ENCODE results near the gene CAMTA1.

CAMTA1 gene

DNA sequence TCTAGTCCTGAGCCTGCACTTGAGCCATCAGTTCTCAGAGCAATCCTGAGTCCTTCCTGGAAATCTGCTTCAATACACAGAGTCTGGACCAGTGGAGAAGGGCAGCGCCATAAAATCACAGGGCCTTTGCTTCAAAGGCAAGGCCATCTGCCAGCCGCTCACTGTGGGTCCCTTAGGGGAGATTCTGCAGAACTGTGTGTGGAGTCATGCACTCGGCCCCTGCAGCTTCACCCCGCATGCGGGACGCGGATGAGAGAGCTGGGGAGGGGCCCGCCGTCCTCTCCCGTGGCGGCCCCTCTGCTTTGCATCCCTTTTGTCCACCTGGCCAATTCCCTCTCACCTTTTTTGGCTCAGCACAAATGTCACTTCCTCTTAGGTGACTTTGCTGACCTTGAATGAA, 674.7 kb downstream of the CAMTA1 start:
- no peak for TF ChIP-seq ZNF274 (IDR thresholded peaks at IDR 0.05; ENCODE audit: low read depth, low read length)
- H3K4me3 ChIP-seq (ENCODE audit: low read length): no peak overlapping the region

DNA sequence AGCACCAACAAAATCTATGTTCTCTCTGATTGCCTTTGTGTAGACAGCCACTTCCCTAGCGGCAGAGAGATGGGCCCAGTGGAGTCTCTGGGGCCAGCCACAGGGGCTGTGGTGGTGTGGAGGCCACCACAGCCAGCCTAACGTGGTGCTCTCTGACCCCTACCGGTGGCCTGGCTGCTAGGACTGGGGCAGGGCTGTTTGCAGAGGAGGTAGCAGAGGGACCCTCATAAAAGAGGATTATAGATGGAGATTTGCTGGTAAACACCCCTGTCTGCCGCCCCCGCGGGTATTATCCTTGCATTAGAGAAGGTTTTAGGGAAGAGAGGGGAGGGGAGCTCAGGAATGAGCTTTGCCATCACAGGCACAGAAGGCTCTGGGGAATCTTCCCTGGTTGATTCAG, 675.6 kb downstream of the CAMTA1 start:
- no peak for TF ChIP-seq ZNF274 (IDR thresholded peaks at IDR 0.05; ENCODE audit: low read depth, low read length)
- H3K4me3 ChIP-seq (ENCODE audit: low read length): no peak overlapping the region

DNA sequence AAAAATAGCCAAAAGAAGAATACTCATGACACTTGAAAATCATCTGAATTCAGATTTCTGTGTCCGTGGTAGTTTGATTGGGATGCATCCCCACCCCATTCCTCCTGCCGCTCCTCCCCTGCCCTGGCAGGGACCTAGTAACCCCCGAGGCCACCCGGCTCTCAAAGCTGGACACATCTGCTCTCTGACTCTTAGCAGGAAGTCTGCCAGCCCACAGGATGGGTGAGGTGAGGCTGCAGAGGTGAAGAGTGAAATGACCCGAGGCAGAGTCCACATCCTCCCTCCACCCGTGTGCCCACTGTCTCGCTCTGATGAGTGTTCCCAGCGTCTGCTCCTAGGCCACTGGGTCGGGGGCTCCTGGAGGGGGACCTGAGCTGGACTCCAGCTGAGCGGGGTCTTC, 677.4 kb downstream of the CAMTA1 start:
- no peak overlapping the region for H3K4me3 ChIP-seq (ENCODE audit: low read length)
- TF ChIP-seq ZNF274 (IDR thresholded peaks at IDR 0.05; ENCODE audit: low read depth, low read length): no peak

DNA sequence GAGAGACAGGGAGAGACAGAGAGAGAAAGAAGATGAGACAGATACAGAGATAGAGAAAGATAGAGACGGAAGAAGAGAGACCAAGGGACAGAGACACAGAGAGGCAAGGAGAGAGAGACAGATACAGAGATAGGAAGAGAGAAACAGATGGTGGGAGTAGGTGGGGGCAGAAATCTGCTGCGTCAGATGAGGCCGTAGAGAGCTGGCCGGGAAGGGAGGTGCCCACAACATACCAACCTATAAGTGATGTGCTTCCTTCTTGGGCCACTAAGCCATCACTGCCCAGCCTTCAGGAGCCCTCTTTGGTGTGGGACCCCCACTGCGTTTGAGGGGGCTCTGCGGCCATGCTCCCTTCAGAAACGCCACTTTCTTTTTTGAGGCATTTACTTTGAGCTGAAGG, 678.3 kb downstream of the CAMTA1 start:
- no peak for TF ChIP-seq ZNF274 (IDR thresholded peaks at IDR 0.05; ENCODE audit: low read depth, low read length)
- H3K4me3 ChIP-seq (ENCODE audit: low read length): no peak overlapping the region

DNA sequence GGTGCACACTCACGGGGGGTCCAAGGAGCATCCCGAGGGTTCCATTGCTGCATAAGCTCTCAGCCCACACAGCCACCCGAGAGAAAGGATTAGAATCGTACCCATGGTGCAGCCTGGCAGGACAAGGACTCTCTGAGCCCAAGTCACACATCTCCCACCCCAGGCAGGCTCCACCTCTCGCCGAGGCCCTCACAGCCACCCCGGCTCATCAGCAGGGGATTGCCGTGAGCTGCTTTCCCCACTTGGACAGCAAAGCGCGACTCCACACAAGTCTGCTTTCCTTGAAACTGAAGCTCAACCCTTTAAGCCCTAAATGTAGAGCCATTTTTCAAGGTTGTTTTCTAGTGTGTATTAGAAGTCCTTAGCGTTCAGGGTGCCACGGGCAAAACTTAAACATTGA, 679.5 kb downstream of the CAMTA1 start:
- H3K4me3 ChIP-seq (ENCODE audit: low read length): no peak overlapping the region
- no peak for TF ChIP-seq ZNF274 (IDR thresholded peaks at IDR 0.05; ENCODE audit: low read depth, low read length)

DNA sequence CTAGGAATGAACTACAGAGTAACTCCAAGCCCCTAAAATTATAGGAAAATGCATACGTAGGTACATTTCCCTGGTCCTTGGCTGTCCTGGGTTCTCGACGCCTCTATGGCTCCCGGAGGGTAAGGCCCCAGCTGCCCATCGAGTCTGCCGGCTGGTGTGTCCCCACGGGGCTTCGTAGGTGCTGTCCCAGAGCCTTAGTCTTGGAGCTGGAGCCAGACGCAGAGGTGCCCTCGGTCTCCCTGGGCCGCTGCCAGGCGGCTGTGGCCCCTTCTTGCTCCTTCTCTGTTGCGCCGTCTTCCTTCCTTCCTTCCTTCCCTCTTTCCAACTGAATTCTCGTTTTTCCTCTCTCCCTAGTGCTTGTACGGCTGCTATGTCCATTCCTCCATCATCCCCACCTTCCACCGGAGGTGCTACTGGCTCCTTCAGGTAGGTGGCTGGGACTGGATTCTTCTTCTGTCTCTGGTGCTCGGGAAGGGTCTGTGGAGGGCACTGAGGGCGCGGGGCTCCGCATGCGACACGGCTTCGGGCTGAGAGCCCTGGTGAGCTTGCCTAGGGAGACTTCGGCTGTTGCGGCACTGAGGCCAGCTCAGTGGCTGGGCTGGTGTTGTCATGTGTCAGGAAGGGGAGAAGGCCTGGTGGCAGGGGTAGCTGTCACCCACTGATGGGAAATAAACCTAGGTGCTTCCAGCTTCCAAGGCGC, 682.4 kb downstream of the CAMTA1 start:
- no peak for TF ChIP-seq ZNF274 (IDR thresholded peaks at IDR 0.05; ENCODE audit: low read depth, low read length)
- H3K4me3 ChIP-seq (ENCODE audit: low read length): no peak overlapping the region

DNA sequence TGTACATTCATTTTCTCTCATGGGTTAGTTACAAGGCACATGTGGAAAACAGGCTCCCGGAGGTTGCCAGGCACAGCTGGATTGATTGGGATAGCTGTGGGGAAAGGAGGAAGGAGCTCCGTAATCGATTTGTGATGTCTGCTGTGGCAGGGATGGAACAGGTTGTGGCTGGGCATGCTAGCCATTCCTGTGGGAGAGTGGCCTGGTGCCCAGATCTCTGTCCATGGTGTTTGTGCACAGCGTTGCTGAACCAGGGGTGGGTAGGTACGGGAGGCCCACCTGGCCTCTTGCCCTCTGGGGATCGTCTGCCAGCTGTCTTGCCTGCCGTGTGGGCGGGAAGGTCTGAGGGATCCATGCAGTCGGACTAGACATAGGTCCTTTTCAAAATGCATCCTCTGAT, 683.0 kb downstream of the CAMTA1 start:
- no peak for TF ChIP-seq ZNF274 (IDR thresholded peaks at IDR 0.05; ENCODE audit: low read depth, low read length)
- no peak overlapping the region for H3K4me3 ChIP-seq (ENCODE audit: low read length)

DNA sequence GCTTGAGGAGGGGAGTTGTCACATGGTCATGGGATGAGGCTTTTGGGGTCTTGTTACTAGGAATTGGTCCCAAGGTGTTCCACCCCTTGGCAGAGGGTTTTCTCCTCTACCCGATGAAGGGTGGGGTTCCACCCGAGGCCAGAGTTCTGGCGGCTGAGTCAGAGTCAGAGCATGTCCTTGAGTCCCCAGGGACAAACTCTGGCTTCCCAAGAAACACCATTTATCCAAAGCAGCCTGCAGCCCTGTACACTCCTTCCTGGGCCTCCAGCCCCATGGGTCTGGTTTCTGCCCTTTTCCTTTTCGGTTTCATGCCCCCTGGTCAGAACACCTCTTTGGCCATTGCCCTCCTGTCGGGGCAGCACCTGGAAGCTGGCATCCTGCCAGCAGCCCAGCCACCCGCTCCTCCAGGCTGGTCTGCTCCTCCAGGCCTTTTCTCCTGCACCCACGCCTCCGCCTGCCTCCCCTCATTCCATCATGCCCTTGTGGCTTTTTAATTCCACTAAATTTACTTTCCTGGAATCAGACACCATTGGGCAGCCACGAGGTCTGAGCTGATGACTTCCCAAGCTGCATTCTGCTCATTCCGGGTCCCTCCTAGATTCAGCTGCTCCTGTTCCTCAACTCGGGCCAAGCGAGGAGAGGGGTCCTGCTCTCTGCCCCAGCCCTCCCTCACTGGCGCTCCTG, 684.1 kb downstream of the CAMTA1 start:
- no peak for TF ChIP-seq ZNF274 (IDR thresholded peaks at IDR 0.05; ENCODE audit: low read depth, low read length)

DNA sequence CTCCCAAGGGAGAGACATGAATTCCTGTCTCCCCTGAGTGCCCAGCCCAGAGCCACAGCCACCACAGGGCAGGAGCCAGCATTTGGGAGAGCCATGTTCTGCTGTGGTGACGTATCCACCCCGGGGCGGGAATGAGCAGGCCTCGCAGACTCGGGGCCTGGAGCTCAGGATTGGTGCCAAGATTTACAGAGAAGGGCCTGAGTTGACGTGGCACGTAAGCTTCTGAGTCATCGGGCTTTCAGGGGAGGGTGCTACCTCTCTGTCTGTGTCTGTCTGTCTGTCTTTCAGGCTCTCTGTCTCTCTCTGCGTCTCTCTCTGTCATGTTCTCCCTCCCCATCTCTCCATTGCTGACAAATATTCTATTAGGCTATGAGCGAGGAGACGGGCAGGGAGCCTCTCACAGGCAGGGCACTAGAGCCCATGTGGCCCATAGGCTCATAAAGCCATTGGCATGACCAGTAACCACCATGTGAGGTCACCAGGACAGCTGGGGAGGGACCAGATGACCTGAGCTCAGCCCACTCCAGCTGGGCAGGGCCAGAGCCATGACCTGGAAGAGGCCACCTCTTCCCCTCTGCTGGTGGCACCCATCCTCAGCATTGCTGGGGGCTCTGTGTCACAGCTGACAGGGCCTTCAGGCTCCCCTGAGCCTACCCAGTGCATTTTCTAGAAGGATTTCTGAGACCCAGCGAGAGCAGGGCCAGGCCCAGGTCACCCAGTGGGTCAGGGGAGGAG, 685.8 kb downstream of the CAMTA1 start:
- TF ChIP-seq ZNF274 (IDR thresholded peaks at IDR 0.05; ENCODE audit: low read depth, low read length): no peak

More for the DNA sequence above, 684.1 kb downstream of the CAMTA1 start:
- no peak overlapping the region for H3K4me3 ChIP-seq (ENCODE audit: low read length)

DNA sequence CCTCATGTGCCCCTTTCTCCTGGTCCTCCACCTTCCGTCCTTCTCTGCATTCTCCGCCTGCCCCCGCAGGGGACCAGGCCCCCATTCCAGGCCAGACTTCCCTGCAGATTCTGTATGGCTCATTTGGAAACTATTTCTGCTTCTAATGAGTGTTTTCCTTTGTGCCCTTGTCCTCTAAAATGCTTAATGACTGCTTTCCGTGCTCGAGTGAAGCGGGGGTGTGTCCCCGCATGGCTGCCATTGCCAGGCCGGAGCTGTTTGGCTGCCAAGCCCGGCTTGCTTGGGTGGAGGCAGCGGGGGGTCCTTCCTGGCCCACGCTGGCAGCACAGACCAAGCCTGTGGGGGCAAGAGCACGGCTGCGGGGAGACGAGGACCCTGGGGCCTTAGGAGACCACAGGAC, 686.6 kb downstream of the CAMTA1 start:
- no peak for TF ChIP-seq ZNF274 (IDR thresholded peaks at IDR 0.05; ENCODE audit: low read depth, low read length)

More for the DNA sequence above, 685.8 kb downstream of the CAMTA1 start:
- H3K4me3 ChIP-seq (ENCODE audit: low read length): no peak overlapping the region

DNA sequence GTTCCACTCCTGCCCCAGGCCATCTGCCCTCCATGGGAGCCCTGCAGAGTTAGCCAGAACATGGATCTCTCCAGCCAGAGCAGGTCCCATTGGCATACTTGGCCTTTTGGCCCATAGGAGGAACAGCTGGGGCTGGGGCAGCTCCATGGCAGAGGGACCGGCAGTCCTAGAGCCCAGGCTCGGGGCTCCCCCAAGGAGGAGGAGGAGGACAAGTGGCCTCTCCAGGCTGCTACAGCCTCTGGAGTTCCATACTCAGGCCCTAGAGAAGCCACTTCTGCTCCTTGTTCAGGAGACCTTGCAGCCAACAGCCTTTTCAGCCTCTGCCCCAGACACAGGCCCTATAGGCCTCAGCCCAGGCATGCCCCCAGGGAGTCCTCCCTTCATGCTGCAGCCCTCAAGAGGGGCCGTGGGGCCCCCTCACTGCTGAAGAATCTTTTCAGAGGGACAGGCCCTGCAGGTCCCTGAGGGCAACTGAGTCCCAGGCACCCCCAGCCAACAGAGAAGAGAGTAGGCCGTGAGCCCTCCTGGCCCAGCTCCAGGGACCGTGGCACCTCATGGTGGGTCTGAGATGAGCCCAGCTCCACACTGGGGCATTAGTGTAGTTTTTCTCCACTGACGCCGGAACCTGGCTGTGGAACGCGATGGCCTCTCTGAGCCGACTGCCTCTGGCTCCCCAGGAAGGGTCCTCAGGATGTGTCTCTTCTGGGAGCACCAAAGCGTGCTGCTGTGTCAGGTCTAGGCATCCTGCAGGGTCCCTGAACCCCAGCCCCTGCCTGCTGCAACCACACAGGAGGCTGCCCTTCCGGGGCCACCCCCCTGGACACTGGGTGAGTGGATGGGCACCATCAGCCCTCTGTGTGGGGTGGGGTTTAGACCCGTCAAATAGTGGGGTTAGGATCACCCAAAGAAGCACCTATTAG, 688.2 kb downstream of the CAMTA1 start:
- no peak for TF ChIP-seq ZNF274 (IDR thresholded peaks at IDR 0.05; ENCODE audit: low read depth, low read length)
- H3K4me3 ChIP-seq (ENCODE audit: low read length): no peak overlapping the region

More for the DNA sequence above, 686.6 kb downstream of the CAMTA1 start:
- H3K4me3 ChIP-seq (ENCODE audit: low read length): no peak overlapping the region

DNA sequence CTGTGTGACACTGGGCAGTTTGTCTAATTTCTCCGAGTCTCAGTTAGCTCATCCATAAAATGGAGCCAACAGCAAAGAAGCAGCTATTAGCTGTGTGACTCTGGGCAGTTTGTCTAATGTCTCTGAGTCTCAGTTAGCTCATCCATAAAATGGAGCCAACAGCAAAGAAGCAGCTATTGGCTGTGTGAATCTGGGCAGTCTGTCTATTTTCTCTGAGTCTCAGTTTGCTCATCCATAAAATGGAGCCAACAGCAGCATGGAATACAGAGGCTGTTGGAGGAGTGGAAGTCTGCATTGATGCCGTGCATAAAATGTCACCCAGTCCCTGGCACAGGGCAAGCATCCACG, 688.9 kb downstream of the CAMTA1 start:
- no peak overlapping the region for H3K4me3 ChIP-seq (ENCODE audit: low read length)
- no peak for TF ChIP-seq ZNF274 (IDR thresholded peaks at IDR 0.05; ENCODE audit: low read depth, low read length)

DNA sequence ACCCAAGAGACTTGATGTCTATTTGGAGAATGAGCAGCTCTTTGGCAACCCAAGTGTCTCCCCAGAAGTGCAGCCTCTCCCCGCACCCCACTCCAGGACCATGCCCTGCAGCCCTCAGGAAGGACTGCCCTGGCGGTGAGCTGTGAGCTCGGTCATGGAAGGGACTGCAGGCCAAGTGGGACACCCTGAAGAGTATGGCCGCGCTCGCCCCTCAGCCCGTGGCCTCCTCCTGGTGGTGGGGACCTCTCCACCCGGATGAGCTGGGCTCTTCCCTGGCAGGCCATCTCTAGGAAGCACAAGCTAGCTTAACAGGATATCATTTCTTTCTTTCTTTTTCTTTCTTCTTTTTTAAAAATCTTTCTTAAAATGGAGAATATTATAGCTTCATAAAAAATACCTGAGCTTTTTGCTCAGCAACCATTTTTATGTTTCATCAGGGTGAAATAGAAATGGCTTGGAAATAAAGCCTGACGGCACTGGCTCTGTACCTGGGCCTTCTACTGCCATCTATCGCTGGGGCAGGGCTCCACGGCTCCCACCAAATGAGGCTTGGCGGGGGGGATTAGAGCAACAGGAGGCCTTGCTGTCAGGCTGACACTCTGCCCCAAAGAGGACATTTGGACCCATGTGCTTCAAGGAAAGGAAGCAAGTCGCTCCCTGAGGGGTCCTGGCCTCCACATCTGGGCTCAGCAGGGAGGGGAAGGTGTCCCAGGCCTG, 689.7 kb downstream of the CAMTA1 start:
- no peak overlapping the region for H3K4me3 ChIP-seq (ENCODE audit: low read length)
- no peak for TF ChIP-seq ZNF274 (IDR thresholded peaks at IDR 0.05; ENCODE audit: low read depth, low read length)

Data from GM08714 (cell line).